ENCODE measurements around the gene AGPAT2. TPM values are rescaled to one million over a fixed set of nuclear protein-coding genes. Genes with fewer than 3 reads are reported as not detected.

Gene AGPAT2
- total RNA-seq, 2 donors from 2014 or later = 33.4 to 39.8 TPM

GRCh38 chr9:136688274-136689107 is 1.2 kb upstream of the AGPAT2 start:
- Mint-ChIP-seq H3K27me3 (ENCODE audit: insufficient read depth) (peaks cover 12% of the 10 kb centered on the region), H3K27ac (no peak overlapping the region), H3K36me3 (ENCODE audit: low read depth) (no peaks in the 10 kb centered on the region), H3K9me3 (no peaks in the 10 kb centered on the region), H3K4me1 (peaks cover 5% of the 10 kb centered on the region), H3K4me3 (peak overlapping the region; percentile 71)
- Histone ChIP-seq H3K9me3 (ENCODE audit: control insufficient read depth, low read length) (no peaks in the 10 kb centered on the region), H3K27ac (ENCODE audit: low read depth, low read length) (no peak overlapping the region), H3K4me1 (ENCODE audit: control insufficient read depth, insufficient read depth, low read length) (peaks cover 4% of the 10 kb centered on the region), H3K9ac (ENCODE audit: extremely low read depth, low read length, poor library complexity, severe bottlenecking) (no peak overlapping the region), H3K4me3 (ENCODE audit: low read length) (no peak overlapping the region), H3K27me3 (ENCODE audit: control insufficient read depth, insufficient read depth, low read length, poor library complexity, severe bottlenecking) (peaks cover 10% of the 10 kb centered on the region), H3K36me3 (ENCODE audit: control insufficient read depth, insufficient read depth, low read length) (no peaks in the 10 kb centered on the region)
- WGBS, 2 experiments (ENCODE audit: insufficient coverage in 1 of 2, insufficient read length in 1 of 2) = 77 to 79% methylated on average over 13 to 21 of the region's 21 CpGs
- no peak for DNase-seq
- TF ChIP-seq, protein P1, sequence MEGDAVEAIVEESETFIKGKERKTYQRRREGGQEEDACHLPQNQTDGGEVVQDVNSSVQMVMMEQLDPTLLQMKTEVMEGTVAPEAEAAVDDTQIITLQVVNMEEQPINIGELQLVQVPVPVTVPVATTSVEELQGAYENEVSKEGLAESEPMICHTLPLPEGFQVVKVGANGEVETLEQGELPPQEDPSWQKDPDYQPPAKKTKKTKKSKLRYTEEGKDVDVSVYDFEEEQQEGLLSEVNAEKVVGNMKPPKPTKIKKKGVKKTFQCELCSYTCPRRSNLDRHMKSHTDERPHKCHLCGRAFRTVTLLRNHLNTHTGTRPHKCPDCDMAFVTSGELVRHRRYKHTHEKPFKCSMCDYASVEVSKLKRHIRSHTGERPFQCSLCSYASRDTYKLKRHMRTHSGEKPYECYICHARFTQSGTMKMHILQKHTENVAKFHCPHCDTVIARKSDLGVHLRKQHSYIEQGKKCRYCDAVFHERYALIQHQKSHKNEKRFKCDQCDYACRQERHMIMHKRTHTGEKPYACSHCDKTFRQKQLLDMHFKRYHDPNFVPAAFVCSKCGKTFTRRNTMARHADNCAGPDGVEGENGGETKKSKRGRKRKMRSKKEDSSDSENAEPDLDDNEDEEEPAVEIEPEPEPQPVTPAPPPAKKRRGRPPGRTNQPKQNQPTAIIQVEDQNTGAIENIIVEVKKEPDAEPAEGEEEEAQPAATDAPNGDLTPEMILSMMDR (conservative IDR thresholded peaks at IDR 0.05) = no peak

DNA sequence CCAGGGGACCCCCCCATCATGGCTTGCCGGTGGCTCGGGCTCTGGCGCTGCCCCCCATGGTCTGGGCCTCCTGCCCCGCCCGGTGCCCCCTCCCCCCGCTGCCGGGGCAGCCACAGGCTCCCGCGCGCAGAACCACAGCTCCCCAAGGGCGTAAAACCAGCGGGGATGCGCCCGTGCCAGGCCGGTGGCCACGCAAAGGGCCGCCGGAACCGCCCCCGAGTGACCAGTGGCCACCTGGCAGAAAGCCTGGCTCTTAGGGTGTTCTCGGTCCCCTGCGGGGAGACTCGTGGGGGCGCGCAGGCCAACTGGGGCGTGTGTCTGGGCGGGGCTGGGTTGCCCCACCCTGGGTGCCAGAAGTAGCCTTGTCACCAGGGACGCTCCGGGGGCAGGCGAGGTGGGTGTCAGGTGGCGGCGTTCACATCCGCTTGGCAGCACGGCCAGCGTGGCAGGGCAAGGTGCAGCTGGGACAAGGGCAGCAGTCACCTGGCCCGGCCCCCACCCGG is 515 bp upstream of the AGPAT2 start:
- Mint-ChIP-seq H3K9me3 (no peaks in the 10 kb centered on the region), H3K4me3 (peak overlapping the region; percentile 71), H3K27ac (no peak overlapping the region), H3K27me3 (ENCODE audit: insufficient read depth) (peaks cover 12% of the 10 kb centered on the region), H3K4me1 (peaks cover 5% of the 10 kb centered on the region), H3K36me3 (ENCODE audit: low read depth) (no peaks in the 10 kb centered on the region)
- peaks cover 10% of the 10 kb centered on the region for H3K27me3 ChIP-seq (ENCODE audit: control insufficient read depth, insufficient read depth, low read length, poor library complexity, severe bottlenecking)
- peaks cover 4% of the 10 kb centered on the region for H3K4me1 ChIP-seq (ENCODE audit: control insufficient read depth, insufficient read depth, low read length)
- H3K9ac ChIP-seq (ENCODE audit: extremely low read depth, low read length, poor library complexity, severe bottlenecking) = no peak overlapping the region
- H3K27ac ChIP-seq (ENCODE audit: low read depth, low read length) = no peak overlapping the region
- H3K36me3 ChIP-seq (ENCODE audit: control insufficient read depth, insufficient read depth, low read length) = no peaks in the 10 kb centered on the region
- no peak overlapping the region for H3K4me3 ChIP-seq (ENCODE audit: low read length)
- TF ChIP-seq, protein P1 (conservative IDR thresholded peaks at IDR 0.05) = no peak
- DNase-seq = peak; percentile 69
- no peaks in the 10 kb centered on the region for H3K9me3 ChIP-seq (ENCODE audit: control insufficient read depth, low read length)
- 28 to 30% methylated on average over 18 to 37 of the region's 37 CpGs for WGBS, 2 experiments (ENCODE audit: insufficient coverage in 1 of 2, insufficient read length in 1 of 2)

GRCh38 chr9:136686534-136686793 is 793 bp downstream of the AGPAT2 start:
- Mint-ChIP-seq H3K9me3 (no peaks in the 10 kb centered on the region), H3K4me1 (peaks cover 5% of the 10 kb centered on the region), H3K27me3 (ENCODE audit: insufficient read depth) (peaks cover 12% of the 10 kb centered on the region), H3K36me3 (ENCODE audit: low read depth) (no peaks in the 10 kb centered on the region), H3K4me3 (peak overlapping the region; percentile 71), H3K27ac (no peak overlapping the region)
- Histone ChIP-seq H3K4me3 (ENCODE audit: low read length) (peak overlapping the region; percentile 76), H3K4me1 (ENCODE audit: control insufficient read depth, insufficient read depth, low read length) (peaks cover 4% of the 10 kb centered on the region), H3K9me3 (ENCODE audit: control insufficient read depth, low read length) (no peaks in the 10 kb centered on the region), H3K27me3 (ENCODE audit: control insufficient read depth, insufficient read depth, low read length, poor library complexity, severe bottlenecking) (peaks cover 10% of the 10 kb centered on the region), H3K9ac (ENCODE audit: extremely low read depth, low read length, poor library complexity, severe bottlenecking) (peak overlapping the region; percentile 53), H3K27ac (ENCODE audit: low read depth, low read length) (no peak overlapping the region), H3K36me3 (ENCODE audit: control insufficient read depth, insufficient read depth, low read length) (no peaks in the 10 kb centered on the region)
- 5 to 6% methylated on average over 12 to 20 of the region's 20 CpGs for WGBS, 2 experiments (ENCODE audit: insufficient coverage in 1 of 2, insufficient read length in 1 of 2)
- TF ChIP-seq, protein P1 (conservative IDR thresholded peaks at IDR 0.05) = no peak
- no peak for DNase-seq

Measured in endodermal cell (in vitro differentiated cells).